ENCODE results near the gene SYP.
"Not testable (repeated sequence)": the region's sequence is repeated elsewhere in the genome, so short reads cannot be mapped to it uniquely, and the experiment has no call there.

The SYP gene

GRCh38 chrX:49167740-49168108 lies 32.3 kb downstream of the SYP start:
- DNase-seq (ENCODE audit: low read depth, low spot score), result no peak

GRCh38 chrX:49166914-49167739 lies 32.9 kb downstream of the SYP start:
- peak; percentile 91 for DNase-seq (ENCODE audit: low read depth, low spot score)

- DNase-seq (ENCODE audit: low read depth, low spot score), result peak; percentile 84
These were observed 33.8 kb downstream of the SYP start for GRCh38 chrX:49165901-49166881.

- DNase-seq (ENCODE audit: low read depth, low spot score), result no peak
These were observed 35.2 kb downstream of the SYP start for GRCh38 chrX:49164589-49165360.

GRCh38 chrX:49163555-49164419 lies 36.2 kb downstream of the SYP start:
- peak; percentile 91 for DNase-seq (ENCODE audit: low read depth, low spot score)

- no peak for DNase-seq (ENCODE audit: low read depth, low spot score)
These were observed 37.4 kb downstream of the SYP start, which contains the start of gene MAGIX for GRCh38 chrX:49162620-49163019. Gene MAGIX, plus strand, starts transcription at chrX:49162758. Its CDS starts 132 bp downstream, at chrX:49162890.

- DNase-seq (ENCODE audit: low read depth, low spot score), result no peak
These were observed 38.4 kb downstream of the SYP start for GRCh38 chrX:49161632-49162031.

GRCh38 chrX:49160908-49161307 lies 39.1 kb downstream of the SYP start:
- no peak for DNase-seq (ENCODE audit: low read depth, low spot score)

- DNase-seq (ENCODE audit: low read depth, low spot score), result no peak
These were observed 42.8 kb downstream of the SYP start for GRCh38 chrX:49157194-49157593.

- peak; percentile 91 for DNase-seq (ENCODE audit: low read depth, low spot score)
These were observed 43.8 kb downstream of the SYP start for GRCh38 chrX:49155900-49156837.

GRCh38 chrX:49155243-49155899 lies 44.6 kb downstream of the SYP start:
- peak; percentile 78 for DNase-seq (ENCODE audit: low read depth, low spot score)

GRCh38 chrX:49153467-49153866 lies 46.5 kb downstream of the SYP start:
- DNase-seq (ENCODE audit: low read depth, low spot score), result no peak

GRCh38 chrX:49149291-49149690 lies 50.7 kb downstream of the SYP start:
- not testable (repeated sequence) for DNase-seq (ENCODE audit: low read depth, low spot score)

GRCh38 chrX:49148390-49149100 lies 51.4 kb downstream of the SYP start:
- DNase-seq (ENCODE audit: low read depth, low spot score), result not testable (repeated sequence)

- DNase-seq (ENCODE audit: low read depth, low spot score), result no peak
These were observed 52.1 kb downstream of the SYP start for GRCh38 chrX:49147936-49148335.

GRCh38 chrX:49147282-49147681 lies 52.7 kb downstream of the SYP start:
- no peak for DNase-seq (ENCODE audit: low read depth, low spot score)

- DNase-seq (ENCODE audit: low read depth, low spot score), result not testable (repeated sequence)
These were observed 56.8 kb downstream of the SYP start for GRCh38 chrX:49143154-49143553.

- DNase-seq (ENCODE audit: low read depth, low spot score), result not testable (repeated sequence)
These were observed 57.7 kb downstream of the SYP start for GRCh38 chrX:49142264-49142663.
